Activated CD4-positive, alpha-beta T cell treated with anti-CD3 and anti-CD28 coated beads for 36 hours (primary cell): ENCODE measurements around the gene FFAR2. TPM values are rescaled to one million over a fixed set of nuclear protein-coding genes. Genes with fewer than 3 reads are reported as not detected.

Experiments
- total RNA-seq, 2 experiments: library from RNA; stranded (reverse); gene quantifications; one replicate each; pipeline ENCODE4 v1.2.3, GENCODE V29; 2021

Gene FFAR2
- total RNA-seq, 2 experiments from 2014 or later, result not detected

Other genes starting within 250 kb of the FFAR2 start
- not detected for gene FAM187B, start 219.5 kb upstream of the FFAR2 start, total RNA-seq
- 10 to 100 TPM; 10.0 to 12.2 TPM for gene LSR, start 199.3 kb upstream of the FFAR2 start, total RNA-seq
- 100 to 1,000 TPM; 116 to 154 TPM for gene USF2, start 179.3 kb upstream of the FFAR2 start, total RNA-seq
- gene HAMP, start 165.7 kb upstream of the FFAR2 start, total RNA-seq, result under 1 TPM; 0.25 to 0.30 TPM
- gene MAG, start 156.1 kb upstream of the FFAR2 start, total RNA-seq, result under 1 TPM; 0.19 to 0.34 TPM
- 1 to 10 TPM; 3.5 to 4.1 TPM for gene CD22, start 119.1 kb upstream of the FFAR2 start, total RNA-seq
- gene FFAR1, start 100.4 kb upstream of the FFAR2 start, total RNA-seq, result under 1 TPM; 0.23 to 0.35 TPM
- 1 to 10 TPM; 2.4 to 3.1 TPM for gene FFAR3, start 89.8 kb upstream of the FFAR2 start, total RNA-seq
- 1 to 10 TPM in 1 of 2 experiments, under 1 TPM in 1; 0.54 to 1.1 TPM for gene GPR42, start 77.2 kb upstream of the FFAR2 start, total RNA-seq
- not detected for gene KRTDAP, start 42.2 kb downstream of the FFAR2 start, total RNA-seq
- gene DMKN, start 65.4 kb downstream of the FFAR2 start, total RNA-seq, result 1 to 10 TPM; 1.1 to 1.3 TPM
- gene SBSN, start 80.1 kb downstream of the FFAR2 start, total RNA-seq, result not detected
- gene GAPDHS, start 85.2 kb downstream of the FFAR2 start, total RNA-seq, result not detected
- 10 to 100 TPM; 73.1 to 73.8 TPM for gene TMEM147, start 97.4 kb downstream of the FFAR2 start, total RNA-seq
- not detected for gene ATP4A, start 115.4 kb downstream of the FFAR2 start, total RNA-seq
- gene PMIS2, start 137.9 kb downstream of the FFAR2 start, total RNA-seq, result not detected
- gene HAUS5, start 164.5 kb downstream of the FFAR2 start, total RNA-seq, result 10 to 100 TPM; 39.7 to 41.0 TPM
- gene RBM42, start 180.8 kb downstream of the FFAR2 start, total RNA-seq, result 10 to 100 TPM; 87.5 to 94.4 TPM
- 1 to 10 TPM in 1 of 2 experiments, under 1 TPM in 1; 0.37 to 1.1 TPM for gene ETV2, start 193.5 kb downstream of the FFAR2 start, total RNA-seq
- gene COX6B1, start 200.1 kb downstream of the FFAR2 start, total RNA-seq, result 100 to 1,000 TPM; 385 to 437 TPM
- 1 to 10 TPM; 1.2 to 1.8 TPM for gene UPK1A, start 218.3 kb downstream of the FFAR2 start, total RNA-seq